ENCODE measurements around the gene TGM1.

Gene TGM1

GRCh38 chr14:24269910-24270536 lies 7.0 kb upstream of the TGM1 start:
- no peak for DNase-seq

- no peak for DNase-seq
These were observed 6.4 kb upstream of the TGM1 start for GRCh38 chr14:24269368-24269767.

- no peak for DNase-seq
These were observed 5.2 kb upstream of the TGM1 start for GRCh38 chr14:24268225-24268624.

- no peak for DNase-seq
These were observed 4.5 kb upstream of the TGM1 start for GRCh38 chr14:24267516-24267915.

GRCh38 chr14:24266344-24267244 lies 3.6 kb upstream of the TGM1 start:
- DNase-seq, result no peak

GRCh38 chr14:24264298-24264697 lies 1.3 kb upstream of the TGM1 start:
- DNase-seq, result no peak

- DNase-seq, result no peak
These were observed 871 bp upstream of the TGM1 start for GRCh38 chr14:24263848-24264247.

GRCh38 chr14:24261969-24262327 lies 1.0 kb downstream of the TGM1 start:
- no peak for DNase-seq

GRCh38 chr14:24261256-24261968 lies 1.6 kb downstream of the TGM1 start:
- no peak for DNase-seq

GRCh38 chr14:24260780-24261157 lies 2.2 kb downstream of the TGM1 start:
- DNase-seq, result no peak

- no peak for DNase-seq
These were observed 2.8 kb downstream of the TGM1 start for GRCh38 chr14:24260026-24260779.

- DNase-seq, result no peak
These were observed 3.5 kb downstream of the TGM1 start for GRCh38 chr14:24259282-24260025.

GRCh38 chr14:24258548-24259265 lies 4.3 kb downstream of the TGM1 start:
- no peak for DNase-seq

- DNase-seq, result no peak
These were observed 4.9 kb downstream of the TGM1 start for GRCh38 chr14:24258119-24258518.

- no peak for DNase-seq
These were observed 6.0 kb downstream of the TGM1 start for GRCh38 chr14:24256960-24257359.

GRCh38 chr14:24255931-24256711 lies 6.9 kb downstream of the TGM1 start:
- no peak for DNase-seq

GRCh38 chr14:24255438-24255837 lies 7.5 kb downstream of the TGM1 start:
- no peak for DNase-seq

GRCh38 chr14:24254630-24255392 lies 8.2 kb downstream of the TGM1 start:
- DNase-seq, result no peak

- no peak for DNase-seq
These were observed 9.0 kb downstream of the TGM1 start for GRCh38 chr14:24253936-24254335.

Measured in NCI-H1436 treated with DMSO at 0.1 percent for 48 hours (cell line).